GM23248 (cell line): ENCODE data around the gene WBP2NL. TPM values are rescaled to one million over a fixed set of nuclear protein-coding genes. Genes with fewer than 3 reads are reported as not detected.

ENCODE experiments used
- DNase-seq: peaks from one replicate; pipeline ENCODE4 v3.0.0-alpha.2; 2015
- H2AFZ ChIP-seq: fragments of 200-600 bp; sonication (generic); 2 replicates; pipeline ENCODE4 v1.6.1; 2016; ENCODE audit warnings: antibody characterized with exemption
- H3F3A ChIP-seq: fragments of 200-600 bp; sonication (generic); 2 replicates; pipeline ENCODE4 v1.6.1; 2016; ENCODE audit warnings: mild to moderate bottlenecking, antibody characterized with exemption, mixed run types; ENCODE audit not compliant: insufficient read depth
- H3K27ac ChIP-seq: fragments of 200-600 bp; sonication (generic); 2 replicates; pipeline ENCODE4 v1.5.1; 2016; ENCODE audit warnings: mild to moderate bottlenecking
- H3K27me3 ChIP-seq: fragments of 200-600 bp; sonication (generic); replicated peaks from 2 replicates; pipeline ENCODE4 v1.6.1; 2016; ENCODE audit warnings: mild to moderate bottlenecking; ENCODE audit not compliant: insufficient read depth
- H3K36me3 ChIP-seq: fragments of 200-600 bp; sonication (generic); 2 replicates; pipeline ENCODE4 v1.6.1; 2016; ENCODE audit warnings: low read depth, mild to moderate bottlenecking
- H3K4me1 ChIP-seq: fragments of 200-600 bp; sonication (generic); 2 replicates; pipeline ENCODE4 v1.6.1; 2016; ENCODE audit warnings: mild to moderate bottlenecking; ENCODE audit not compliant: insufficient read depth
- H3K4me2 ChIP-seq: fragments of 200-600 bp; sonication (generic); one replicate; pipeline ENCODE4 v1.6.1; 2016; ENCODE audit warnings: mild to moderate bottlenecking; ENCODE audit not compliant: unreplicated experiment
- H3K4me3 ChIP-seq: fragments of 200-600 bp; sonication (generic); 2 replicates; pipeline ENCODE4 v1.5.1; 2016; ENCODE audit warnings: mild to moderate bottlenecking
- H3K79me2 ChIP-seq: fragments of 200-600 bp; sonication (generic); 2 replicates; pipeline ENCODE4 v1.6.1; 2016; ENCODE audit warnings: mild to moderate bottlenecking; ENCODE audit not compliant: insufficient read depth
- H3K9ac ChIP-seq: fragments of 200-600 bp; sonication (generic); 2 replicates; pipeline ENCODE4 v1.6.1; 2016; ENCODE audit warnings: mild to moderate bottlenecking
- H3K9me2 ChIP-seq: fragments of 200-600 bp; sonication (generic); 2 replicates; pipeline ENCODE4 v1.6.1; 2016; ENCODE audit warnings: mixed run types, mild to moderate bottlenecking, moderate library complexity; ENCODE audit not compliant: insufficient read depth
- H3K9me3 ChIP-seq: fragments of 200-600 bp; sonication (generic); one replicate; pipeline ENCODE4 v1.6.1; 2017; ENCODE audit warnings: low read depth
- H4K20me1 ChIP-seq: fragments of 200-600 bp; sonication (generic); 2 replicates; pipeline ENCODE4 v1.6.0; 2016; ENCODE audit not compliant: insufficient read depth
- EZH2 ChIP-seq: fragments of 200-600 bp; sonication (generic); IDR thresholded peaks from 2 replicates; pipeline ENCODE4 v1.6.1; 2018; ENCODE audit warnings: antibody characterized with exemption, mild to moderate bottlenecking; ENCODE audit not compliant: insufficient read depth, poor library complexity, severe bottlenecking
- EZH2phosphoT487 ChIP-seq: fragments of 200-600 bp; sonication (generic); IDR thresholded peaks from 2 replicates; pipeline ENCODE4 v1.6.1; 2018; ENCODE audit warnings: antibody characterized with exemption, moderate library complexity, mild to moderate bottlenecking, low read depth; ENCODE audit not compliant: insufficient read depth
- WGBS, 2 experiments: methylation state at CpG; one replicate each; pipeline ENCODE4 v1.1.6; 2015 to 2017; ENCODE audit warnings: low lambda C conversion rate in 2 of 2, low coverage in 1 of 2; ENCODE audit errors: missing lambda C conversion rate in 2 of 2; 5-methylcytosine and 5-hydroxymethylcytosine counted together
- in situ Hi-C: fragments of 300-500 bp; cut with MboI; formaldehyde crosslinking; loops from 2 replicates; pipeline ENCODE4 v1.15.0; 2020
- polyA plus RNA-seq: library from polyadenylated mRNA; unstranded; fragments of >200 nt; fragmentation: Nextera tagmentation; extraction: Ambion mirVana; gene quantifications from 2 replicates; pipeline ENCODE4 v1.2.1, GENCODE V29; 2016
- total RNA-seq: library from RNA; depleted of rRNA; stranded (reverse); fragments of >200 nt; shearing (Covaris generic); gene quantifications from 2 replicates; pipeline ENCODE4 v1.2.3, GENCODE V29; 2014

The WBP2NL gene
- total and polyA plus RNA-seq, 2 experiments from 2014 or later, result 0.14 to 0.43 TPM

DNA sequence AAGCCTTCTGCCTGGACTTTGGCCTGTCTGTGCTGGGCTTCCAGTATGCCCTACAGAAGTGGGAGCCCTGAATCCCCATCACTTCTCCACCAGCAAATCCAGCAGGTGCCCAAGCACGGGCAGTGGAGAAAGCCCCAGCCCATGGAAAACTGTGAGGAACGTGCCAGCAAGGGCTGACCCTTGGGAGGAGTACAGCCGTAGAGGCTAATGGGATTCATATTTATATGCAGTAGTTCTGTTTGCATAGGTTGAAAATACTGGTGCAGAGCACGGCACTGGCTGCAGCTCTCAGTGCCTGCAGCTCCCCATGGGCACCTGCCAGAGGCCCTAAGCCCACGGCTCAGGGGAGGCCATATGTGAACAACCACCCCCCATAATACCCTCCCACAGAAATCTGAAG lies 61.9 kb downstream of the WBP2NL start:
- H3F3A ChIP-seq, result no peaks in the 10 kb centered on the region
- H3K27ac ChIP-seq, result no peak overlapping the region
- no peak overlapping the region for H3K4me3 ChIP-seq
- no peaks in the 10 kb centered on the region for H3K27me3 ChIP-seq
- 96 to 98% methylated on average over 5 of the region's 5 CpGs for WGBS, 2 experiments
- H4K20me1 ChIP-seq, result no peaks in the 10 kb centered on the region
- no peaks in the 10 kb centered on the region for H3K36me3 ChIP-seq
- no peaks in the 10 kb centered on the region for H3K4me1 ChIP-seq
- H3K4me2 ChIP-seq, result no peak overlapping the region
- H3K9me3 ChIP-seq, result peaks cover 4% of the 10 kb centered on the region
- no peak for TF ChIP-seq EZH2
- no peak for TF ChIP-seq EZH2phosphoT487
- no peaks in the 10 kb centered on the region for H3K79me2 ChIP-seq
- in situ Hi-C loops, result no loop called here
- no peaks in the 10 kb centered on the region for H3K9me2 ChIP-seq
- H2AFZ ChIP-seq, result no peak overlapping the region
- DNase-seq, result no peak
- no peak overlapping the region for H3K9ac ChIP-seq

DNA sequence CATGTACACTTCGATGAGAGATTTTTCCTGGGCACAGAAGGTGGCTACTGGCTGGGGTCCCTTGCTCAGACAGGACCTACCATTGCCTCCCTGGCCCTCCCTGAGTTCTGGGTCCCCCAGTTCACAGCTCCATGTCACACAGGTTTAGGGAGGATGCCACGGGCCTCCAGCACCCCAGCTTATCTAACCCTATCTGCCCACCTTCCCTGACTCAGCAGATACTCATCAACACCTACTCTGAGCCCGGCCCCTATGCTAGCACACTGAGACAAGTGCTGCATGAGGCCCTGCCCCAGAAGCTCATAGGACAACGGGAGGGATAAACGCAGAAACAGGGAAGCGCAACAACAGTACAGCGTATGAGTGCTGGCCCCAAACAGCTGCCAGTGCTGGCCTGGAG lies 62.5 kb downstream of the WBP2NL start:
- Histone ChIP-seq H3K9ac (no peak overlapping the region), H3K4me3 (no peak overlapping the region), H3K27ac (no peak overlapping the region), H4K20me1 (no peaks in the 10 kb centered on the region), H3K27me3 (no peaks in the 10 kb centered on the region), H3K36me3 (no peaks in the 10 kb centered on the region), H3K79me2 (no peaks in the 10 kb centered on the region), H3K9me3 (peaks cover 4% of the 10 kb centered on the region), H3F3A (no peaks in the 10 kb centered on the region), H2AFZ (no peak overlapping the region), H3K9me2 (no peaks in the 10 kb centered on the region), H3K4me2 (no peak overlapping the region), H3K4me1 (no peaks in the 10 kb centered on the region)
- TF ChIP-seq EZH2phosphoT487 (no peak), EZH2 (no peak)
- DNase-seq, result no peak
- in situ Hi-C loops, result no loop called here
- 94 to 96% methylated on average over 7 of the region's 7 CpGs for WGBS, 2 experiments

DNA sequence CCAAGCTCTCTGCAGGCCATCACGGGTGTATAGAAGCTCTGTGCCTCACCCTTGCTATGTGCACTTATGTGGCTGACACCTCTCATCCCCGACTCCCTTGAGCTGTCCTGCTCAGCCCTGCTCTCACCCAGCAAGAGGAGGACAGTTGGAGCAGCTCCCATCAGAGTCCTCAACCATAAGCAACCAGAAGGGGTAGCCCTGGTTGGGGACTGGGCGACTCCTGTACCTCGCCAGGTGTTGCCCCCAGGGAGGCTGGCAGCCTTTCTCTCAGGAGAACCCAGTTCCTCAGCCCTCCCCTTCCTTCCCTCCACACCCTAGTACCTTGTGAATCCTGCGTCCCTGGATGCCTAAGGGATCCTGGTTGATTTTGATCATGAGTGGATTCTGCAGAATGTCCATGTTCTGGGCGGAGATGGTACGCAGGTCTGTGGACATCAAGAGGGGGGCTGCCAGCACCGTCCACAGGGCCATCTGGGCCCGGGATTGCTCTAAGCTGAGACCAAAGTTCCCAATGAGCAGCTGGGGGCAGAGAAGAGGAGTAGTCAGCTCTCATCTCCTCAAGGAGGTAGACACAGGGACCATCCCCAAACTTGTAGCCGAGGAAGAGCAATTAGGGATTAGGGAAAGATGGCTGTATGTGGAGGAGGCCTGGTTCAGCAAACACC lies 64.0 kb downstream of the WBP2NL start:
- H3K79me2 ChIP-seq, result no peaks in the 10 kb centered on the region
- no peaks in the 10 kb centered on the region for H3K4me1 ChIP-seq
- H3K36me3 ChIP-seq, result no peaks in the 10 kb centered on the region
- no peak overlapping the region for H2AFZ ChIP-seq
- no peaks in the 10 kb centered on the region for H3K9me3 ChIP-seq
- in situ Hi-C loops, result no loop called here
- WGBS, 2 experiments, result 92 to 95% methylated on average over 10 of the region's 10 CpGs
- TF ChIP-seq EZH2, result no peak
- TF ChIP-seq EZH2phosphoT487, result no peak
- no peak overlapping the region for H3K27ac ChIP-seq
- H3K4me3 ChIP-seq, result no peak overlapping the region
- no peaks in the 10 kb centered on the region for H4K20me1 ChIP-seq
- H3K27me3 ChIP-seq, result no peaks in the 10 kb centered on the region
- H3K4me2 ChIP-seq, result no peak overlapping the region
- H3K9ac ChIP-seq, result no peak overlapping the region
- no peaks in the 10 kb centered on the region for H3K9me2 ChIP-seq
- DNase-seq, result no peak
- no peaks in the 10 kb centered on the region for H3F3A ChIP-seq

DNA sequence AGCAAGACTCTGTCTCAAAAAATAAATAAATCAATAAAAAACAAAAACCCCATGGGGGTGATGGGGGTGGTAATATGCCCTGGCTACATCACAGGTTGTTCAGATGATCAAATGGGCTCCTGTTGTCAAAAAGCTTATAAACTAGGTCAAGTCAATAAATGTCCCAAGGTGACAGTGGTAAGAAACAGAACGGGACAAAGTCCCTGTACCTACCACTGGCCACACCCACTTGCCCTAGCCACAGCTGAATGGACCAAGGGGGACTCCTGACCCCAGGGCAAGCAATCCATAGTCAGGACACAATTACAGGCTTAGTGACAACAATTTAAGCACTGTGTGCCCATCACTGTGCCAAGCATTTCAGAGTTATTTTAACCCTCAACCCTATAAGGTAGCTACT lies 66.0 kb downstream of the WBP2NL start:
- DNase-seq, result no peak
- no peak overlapping the region for H2AFZ ChIP-seq
- H3K9ac ChIP-seq, result no peak overlapping the region
- TF ChIP-seq EZH2phosphoT487, result no peak
- H3K36me3 ChIP-seq, result no peaks in the 10 kb centered on the region
- in situ Hi-C loops, result no loop called here
- no peaks in the 10 kb centered on the region for H4K20me1 ChIP-seq
- H3F3A ChIP-seq, result no peaks in the 10 kb centered on the region
- no peaks in the 10 kb centered on the region for H3K9me3 ChIP-seq
- WGBS, 2 experiments, result 100% methylated on average over 1 of the region's 1 CpG
- no peak overlapping the region for H3K4me2 ChIP-seq
- H3K27ac ChIP-seq, result no peak overlapping the region
- H3K4me1 ChIP-seq, result peaks cover 2% of the 10 kb centered on the region
- H3K4me3 ChIP-seq, result no peak overlapping the region
- no peaks in the 10 kb centered on the region; the same call in 1 of the 2 replicates for H3K79me2 ChIP-seq
- H3K27me3 ChIP-seq, result no peaks in the 10 kb centered on the region
- H3K9me2 ChIP-seq, result no peaks in the 10 kb centered on the region

DNA sequence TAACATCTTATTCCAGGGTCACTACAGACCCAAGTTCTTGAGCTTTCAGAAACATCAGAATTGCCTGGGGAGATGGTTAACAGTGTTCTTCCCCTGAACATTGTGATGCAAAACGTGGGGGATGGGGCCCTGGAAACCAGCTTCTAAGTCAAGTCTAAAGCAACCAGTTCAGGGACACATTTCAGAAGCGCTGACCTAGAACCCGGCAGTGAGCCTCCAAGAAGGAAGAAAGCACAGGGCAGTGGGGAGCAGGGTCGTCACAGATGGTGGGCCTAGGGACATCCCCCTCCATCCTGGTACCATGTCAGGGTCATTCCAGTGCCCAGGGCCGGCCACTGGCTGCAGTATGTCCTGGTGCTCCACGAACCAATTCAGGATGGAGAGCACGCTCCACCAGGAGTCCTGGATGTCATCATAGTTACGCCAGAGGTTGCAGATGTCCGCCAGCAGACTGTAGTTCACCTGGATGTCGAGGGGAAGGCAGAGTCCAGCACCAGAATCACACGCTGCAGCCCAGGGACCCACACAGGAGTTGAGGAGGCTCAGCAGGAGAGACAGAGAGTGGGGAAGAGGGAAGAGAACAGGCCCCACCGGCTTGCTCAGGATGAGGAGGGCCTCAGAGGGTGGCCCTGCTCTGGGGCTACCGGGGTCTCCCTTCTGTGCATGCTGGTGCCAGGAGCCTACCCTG lies 67.0 kb downstream of the WBP2NL start:
- Histone ChIP-seq H3K4me3 (no peak overlapping the region), H3K27ac (no peak overlapping the region), H4K20me1 (no peaks in the 10 kb centered on the region), H3K9ac (no peak overlapping the region), H3F3A (no peaks in the 10 kb centered on the region), H3K4me1 (peaks cover 7% of the 10 kb centered on the region), H3K9me2 (no peaks in the 10 kb centered on the region), H3K36me3 (no peaks in the 10 kb centered on the region), H3K27me3 (no peaks in the 10 kb centered on the region), H3K4me2 (no peak overlapping the region), H2AFZ (no peak overlapping the region), H3K79me2 (no peaks in the 10 kb centered on the region; the same call in 1 of the 2 replicates), H3K9me3 (no peaks in the 10 kb centered on the region)
- in situ Hi-C loops, result no loop called here
- TF ChIP-seq EZH2 (no peak), EZH2phosphoT487 (no peak)
- 85 to 91% methylated on average over 13 of the region's 13 CpGs for WGBS, 2 experiments
- DNase-seq, result no peak
